NT2/D1 (cell line): Measurements from ENCODE around the gene PPP1R37.

Source experiments
- YY1 ChIP-seq: IDR thresholded peaks from 2 replicates; pipeline ENCODE4 v1.6.1; 2011; ENCODE audit not compliant: insufficient read length, insufficient read depth
- ZNF274 ChIP-seq: IDR thresholded peaks from 2 replicates; pipeline ENCODE4 v1.6.1; 2011; ENCODE audit warnings: mild to moderate bottlenecking, low read depth, low read length

DNA sequence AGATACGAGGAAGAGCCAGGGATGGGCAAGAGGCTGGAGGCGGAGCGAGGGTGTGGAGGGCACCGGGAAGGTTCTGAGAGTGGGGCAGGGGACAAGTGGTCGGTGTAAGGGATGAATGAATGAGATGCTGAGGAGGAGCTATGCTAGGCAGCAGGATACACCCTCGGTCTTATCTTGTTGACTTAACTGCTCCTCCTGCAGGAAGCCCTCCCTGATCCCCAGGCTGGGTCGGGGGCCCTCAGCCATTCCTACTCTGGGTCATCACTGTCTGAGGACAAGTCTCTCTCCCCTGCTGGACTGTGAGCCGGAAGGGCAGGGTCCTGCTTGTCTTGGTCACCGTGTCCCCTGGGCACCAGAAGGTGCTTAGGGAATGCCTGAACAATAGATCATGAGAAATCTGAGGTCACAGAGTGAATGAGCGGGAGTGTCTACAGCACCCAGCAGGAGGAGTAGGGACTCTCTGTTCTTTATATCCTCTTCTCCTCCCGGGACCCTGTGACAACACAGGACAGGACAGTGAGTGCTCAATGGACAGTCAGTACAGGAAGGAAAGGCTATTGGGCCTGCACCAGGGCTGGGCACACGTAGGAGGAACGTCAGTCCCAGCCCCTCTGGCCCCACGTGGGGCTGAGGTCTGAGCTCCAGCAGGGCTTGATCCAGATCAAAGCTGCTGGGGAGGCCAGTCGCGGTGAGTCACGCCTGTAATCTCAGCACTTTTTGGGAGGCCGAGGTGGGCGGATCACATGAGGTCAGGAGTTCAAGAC lies 61.3 kb downstream of the PPP1R37 start:
- TF ChIP-seq YY1: no peak
- no peak for TF ChIP-seq ZNF274
